GM18517 (cell line): ENCODE results near the gene EFCAB12.

Source experiments
- ATAC-seq: cut with Tn5 transposase; IDR thresholded peaks from one replicate; pipeline ENCODE4 v1.9.1; 2021; ENCODE audit warnings: mild to moderate bottlenecking, moderate library complexity; ENCODE audit not compliant: unreplicated experiment

Gene EFCAB12

GRCh38 chr3:129428376-129429079 is at the start of gene EFCAB12:
TSS of gene EFCAB12 (minus strand) at chr3:129428636. CDS start at chr3:129428488, 148 bp downstream.
- peak; percentile 88 for ATAC-seq

- no peak for ATAC-seq
Measured at GRCh38 chr3:129476586-129476985, 48.1 kb upstream of the EFCAB12 start.

- no peak for ATAC-seq
Measured at GRCh38 chr3:129475863-129476262, 47.4 kb upstream of the EFCAB12 start.

- no peak for ATAC-seq
Measured at GRCh38 chr3:129474984-129475804, 46.8 kb upstream of the EFCAB12 start.

GRCh38 chr3:129473769-129474152 is 45.3 kb upstream of the EFCAB12 start:
- no peak for ATAC-seq

GRCh38 chr3:129473067-129473768 is 44.8 kb upstream of the EFCAB12 start:
- no peak for ATAC-seq

GRCh38 chr3:129470861-129471260 is 42.4 kb upstream of the EFCAB12 start:
- ATAC-seq = no peak

GRCh38 chr3:129469026-129469425 is 40.6 kb upstream of the EFCAB12 start:
- ATAC-seq = no peak

- no peak for ATAC-seq
Measured at GRCh38 chr3:129467932-129468331, 39.5 kb upstream of the EFCAB12 start.

GRCh38 chr3:129463716-129464115 is 35.3 kb upstream of the EFCAB12 start:
- ATAC-seq = no peak

GRCh38 chr3:129463094-129463493 is 34.7 kb upstream of the EFCAB12 start:
- ATAC-seq = no peak

GRCh38 chr3:129462361-129462968 is 34.0 kb upstream of the EFCAB12 start:
- no peak for ATAC-seq

GRCh38 chr3:129461461-129462146 is 33.2 kb upstream of the EFCAB12 start:
- no peak for ATAC-seq

GRCh38 chr3:129461022-129461421 is 32.6 kb upstream of the EFCAB12 start:
- ATAC-seq = no peak

GRCh38 chr3:129460572-129460971 is 32.1 kb upstream of the EFCAB12 start:
- ATAC-seq = no peak

GRCh38 chr3:129460155-129460554 is 31.7 kb upstream of the EFCAB12 start:
- ATAC-seq = no peak

GRCh38 chr3:129453732-129454131 is 25.3 kb upstream of the EFCAB12 start:
- ATAC-seq = no peak

GRCh38 chr3:129449279-129450115 is 21.1 kb upstream of the EFCAB12 start:
- ATAC-seq = no peak

- no peak for ATAC-seq
Measured at GRCh38 chr3:129448186-129448895, 19.9 kb upstream of the EFCAB12 start.
